Bladder microvascular endothelial cell (primary cell): Measurements from ENCODE around the gene CYRIA. TPM values are rescaled to one million over a fixed set of nuclear protein-coding genes. Genes with fewer than 3 reads are reported as not detected.

Experiments used
- total RNA-seq: library from RNA; depleted of rRNA; stranded (reverse); fragments of >200 nt; gene quantifications from 2 replicates; pipeline ENCODE4 v1.2.3, GENCODE V29; 2014

CYRIA gene
- total RNA-seq: 17.0 and 30.8 TPM in 2 replicates

GRCh38 chr2:16665748-16666448 is at the start of gene CYRIA:
Gene CYRIA (minus strand): TSS chr2:16665834. CDS start chr2:16588119, 77,715 bp downstream.

